Loucy (cell line): Measurements from ENCODE around the gene GDPD3.

Source experiments
- H2AFZ ChIP-seq: fragments of 200-600 bp; sonication (generic); 2 replicates; pipeline ENCODE4 v1.6.0; 2016; ENCODE audit warnings: antibody characterized with exemption, mild to moderate bottlenecking, low read length, moderate library complexity
- H3F3A ChIP-seq: fragments of 200-600 bp; 2 replicates; pipeline ENCODE4 v1.6.0; 2016; ENCODE audit warnings: antibody characterized with exemption, low read depth, mild to moderate bottlenecking
- H3K27me3 ChIP-seq: fragments of 200-600 bp; sonication (generic); 2 replicates; pipeline ENCODE4 v1.6.1; 2014; ENCODE audit warnings: low read length, mild to moderate bottlenecking; ENCODE audit not compliant: insufficient read depth, poor library complexity, severe bottlenecking
- H3K36me3 ChIP-seq: fragments of 200-600 bp; sonication (generic); 2 replicates; pipeline ENCODE4 v1.6.1; 2016; ENCODE audit warnings: low read length; ENCODE audit not compliant: insufficient read depth
- H3K4me1 ChIP-seq: fragments of 200-600 bp; sonication (generic); 2 replicates; pipeline ENCODE4 v1.5.1; 2014; ENCODE audit warnings: low read length, mild to moderate bottlenecking; ENCODE audit not compliant: insufficient read depth, poor library complexity, severe bottlenecking
- H3K4me2 ChIP-seq: fragments of 200-600 bp; sonication (generic); 2 replicates; pipeline ENCODE4 v1.6.0; 2014; ENCODE audit warnings: antibody characterized with exemption, low read length, low read depth, mild to moderate bottlenecking; ENCODE audit not compliant: poor library complexity, severe bottlenecking
- H3K4me3 ChIP-seq: fragments of 200-600 bp; sonication (generic); 2 replicates; pipeline ENCODE4 v1.5.1; 2014; ENCODE audit warnings: low read length, mild to moderate bottlenecking, mixed read lengths; ENCODE audit not compliant: poor library complexity, severe bottlenecking
- H3K79me2 ChIP-seq: fragments of 200-600 bp; sonication (generic); 2 replicates; pipeline ENCODE4 v1.6.1; 2014; ENCODE audit warnings: low read length; ENCODE audit not compliant: insufficient read depth
- H3K9ac ChIP-seq: fragments of 200-600 bp; sonication (generic); 2 replicates; pipeline ENCODE4 v1.6.0; 2014; ENCODE audit warnings: mild to moderate bottlenecking, low read depth, low read length, moderate library complexity; ENCODE audit not compliant: poor library complexity, severe bottlenecking
- H3K9me2 ChIP-seq: fragments of 200-600 bp; sonication (generic); replicated peaks from 2 replicates; pipeline ENCODE4 v1.6.1; 2016; ENCODE audit warnings: low read depth, low read length, mixed read lengths
- H3K9me3 ChIP-seq: fragments of 200-600 bp; sonication (generic); 2 replicates; pipeline ENCODE4 v1.6.1; 2014; ENCODE audit warnings: mild to moderate bottlenecking, antibody characterized with exemption, low read length, low read depth; ENCODE audit not compliant: insufficient read depth
- H4K20me1 ChIP-seq: fragments of 200-600 bp; sonication (generic); 2 replicates; pipeline ENCODE4 v1.6.0; 2014; ENCODE audit warnings: antibody characterized with exemption, low read length, mild to moderate bottlenecking; ENCODE audit not compliant: insufficient read depth, poor library complexity, severe bottlenecking
- CTCF ChIP-seq: fragments of 200-600 bp; sonication (generic); conservative IDR thresholded peaks from 2 replicates; pipeline ENCODE4 v1.5.1; 2014; ENCODE audit warnings: mild to moderate bottlenecking, antibody characterized with exemption, low read length
- EZH2phosphoT487 ChIP-seq: fragments of 200-600 bp; IDR thresholded peaks from 2 replicates; pipeline ENCODE4 v1.6.1; 2018; ENCODE audit warnings: antibody characterized with exemption, mild to moderate bottlenecking, moderate library complexity, borderline replicate concordance

Gene GDPD3

GRCh38 chr16:30076276-30076791, 37.0 kb downstream of the GDPD3 start:
- peaks cover 32% of the 10 kb centered on the region for H4K20me1 ChIP-seq
- peaks cover 28% of the 10 kb centered on the region for H3K4me1 ChIP-seq
- peak overlapping the region; percentile 97 for H3K4me2 ChIP-seq
- H3K4me3 ChIP-seq: peak overlapping the region; percentile 99
- peaks cover 76% of the 10 kb centered on the region for H3K79me2 ChIP-seq
- H2AFZ ChIP-seq: peak overlapping the region; percentile 58
- H3K36me3 ChIP-seq: peaks cover 28% of the 10 kb centered on the region; the same call in 1 of the 2 replicates
- TF ChIP-seq EZH2phosphoT487: no peak
- TF ChIP-seq CTCF: no peak
- H3F3A ChIP-seq: peaks cover 6% of the 10 kb centered on the region; the same call in 1 of the 2 replicates
- H3K9ac ChIP-seq: peak overlapping the region; percentile 95
- no peaks in the 10 kb centered on the region for H3K9me3 ChIP-seq
- H3K9me2 ChIP-seq: no peaks in the 10 kb centered on the region
- H3K27me3 ChIP-seq: peaks cover 5% of the 10 kb centered on the region

DNA sequence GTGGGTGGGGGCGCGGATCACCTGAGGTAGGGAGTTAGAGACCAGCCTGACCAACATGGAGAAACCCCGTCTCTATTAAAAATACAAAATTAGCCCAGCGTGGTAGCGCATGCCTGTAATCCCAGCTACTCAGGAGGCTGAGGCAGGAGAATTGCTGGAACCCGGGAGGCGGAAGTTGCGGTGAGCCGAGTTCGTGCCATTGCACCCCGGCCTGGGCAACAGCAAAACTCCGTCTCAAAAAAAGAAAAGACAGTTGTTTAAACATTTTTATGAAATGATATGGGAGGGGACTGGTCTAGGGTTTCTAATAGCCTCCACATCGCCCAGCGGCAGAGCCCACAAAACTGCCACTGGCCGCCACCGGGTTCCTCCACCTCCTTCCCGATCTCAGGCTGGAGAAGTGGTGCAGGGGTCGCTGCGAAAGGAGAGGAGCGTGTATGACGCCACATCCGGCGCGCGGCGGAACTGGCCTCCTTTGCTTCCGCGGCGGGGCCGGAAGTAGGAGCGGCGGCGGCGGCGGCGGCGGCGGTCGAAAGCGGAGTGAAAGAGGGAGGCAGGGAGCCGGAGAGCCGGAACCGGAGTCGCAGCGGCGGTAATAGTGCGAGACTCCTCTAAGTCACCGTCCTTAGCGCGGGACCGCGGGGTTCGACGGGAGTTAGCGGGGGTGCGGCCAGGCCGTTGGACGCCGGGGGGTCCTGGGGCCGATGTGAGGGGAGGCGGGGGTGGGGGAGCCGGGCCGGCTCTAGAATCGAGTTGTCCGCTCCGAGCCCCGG, 37.6 kb downstream of the GDPD3 start, which contains the start of gene PPP4C:
TSS of gene PPP4C (plus strand) at position 492 of the 773 bp plus-strand sequence. CDS start 384 bp downstream, outside the sequence.
- Histone ChIP-seq H3F3A (peaks cover 6% of the 10 kb centered on the region; the same call in 1 of the 2 replicates), H3K79me2 (peaks cover 74% of the 10 kb centered on the region), H3K9me2 (no peaks in the 10 kb centered on the region), H3K36me3 (peaks cover 28% of the 10 kb centered on the region; the same call in 1 of the 2 replicates), H3K9ac (peak within 1 kb of the TSS; percentile 95), H3K4me1 (peaks cover 28% of the 10 kb centered on the region), H3K9me3 (no peaks in the 10 kb centered on the region), H3K4me2 (peak within 1 kb of the TSS; percentile 97), H3K4me3 (peak within 1 kb of the TSS; percentile 99), H3K27me3 (peaks cover 5% of the 10 kb centered on the region), H2AFZ (peak within 1 kb of the TSS; percentile 58), H4K20me1 (peaks cover 38% of the 10 kb centered on the region)
- no peak for TF ChIP-seq CTCF
- no peak for TF ChIP-seq EZH2phosphoT487

DNA sequence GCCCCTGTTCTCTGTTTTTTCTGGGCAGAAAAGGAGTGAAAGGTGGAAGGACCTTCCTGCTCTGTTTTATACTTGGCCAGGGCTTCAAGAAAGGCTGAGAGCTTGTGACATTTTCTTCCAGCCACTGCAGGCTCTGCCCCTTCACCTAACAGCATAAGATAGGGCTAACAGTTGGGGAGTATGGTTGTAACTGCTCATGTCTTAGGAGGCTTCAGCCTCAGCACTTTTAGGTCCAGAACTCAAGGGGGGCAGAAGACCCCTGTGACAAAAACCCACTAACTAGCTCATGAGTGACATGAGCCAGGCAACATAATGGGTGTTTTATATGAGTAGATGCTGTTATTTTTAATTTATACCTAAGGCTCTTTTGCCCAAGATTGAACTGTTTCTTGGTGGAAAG, 42.8 kb downstream of the GDPD3 start:
- Histone ChIP-seq H3F3A (peaks cover 6% of the 10 kb centered on the region; the same call in 1 of the 2 replicates), H3K27me3 (no peaks in the 10 kb centered on the region), H3K79me2 (peaks cover 74% of the 10 kb centered on the region), H2AFZ (no peak overlapping the region), H3K9ac (no peak overlapping the region), H3K9me2 (no peaks in the 10 kb centered on the region), H3K4me2 (peak overlapping the region; percentile 45), H3K36me3 (peaks cover 65% of the 10 kb centered on the region), H3K4me3 (no peak overlapping the region), H3K9me3 (no peaks in the 10 kb centered on the region), H3K4me1 (peaks cover 33% of the 10 kb centered on the region), H4K20me1 (peaks cover 59% of the 10 kb centered on the region)
- no peak for TF ChIP-seq EZH2phosphoT487
- TF ChIP-seq CTCF: no peak
